Activated CD8-positive, alpha-beta T cell treated with anti-CD3 and anti-CD28 coated beads for 36 hours (primary cell): ENCODE results near the gene COG4. TPM values are rescaled to one million over a fixed set of nuclear protein-coding genes. Genes with fewer than 3 reads are reported as not detected.

Source experiments
- ATAC-seq: fragments of 200-7000 bp; cut with Tn5 transposase; one replicate; pipeline ENCODE4 v1.10.0; 2021; ENCODE audit warnings: mild to moderate bottlenecking, moderate library complexity
- CTCF ChIA-PET: fragments of 350-600 bp; sonication (Branson Sonifier 250); formaldehyde crosslinking; loops from one replicate; lab custom pipeline; 2021; ENCODE audit warnings: antibody characterized with exemption; lab: Charles Lee
- POLR2A ChIA-PET: fragments of 350-600 bp; sonication (Branson Sonifier 250); formaldehyde crosslinking; loops from one replicate; lab custom pipeline; 2021; ENCODE audit warnings: antibody characterized with exemption; lab: Charles Lee
- DNase-seq: peaks from one replicate; pipeline ENCODE4 v3.0.0-alpha.2; 2020
- H3K27ac Mint-ChIP-seq: one replicate; pipeline ENCODE4 v1.8.0; 2021; ENCODE audit warnings: mild to moderate bottlenecking, mixed read lengths
- H3K27me3 Mint-ChIP-seq: one replicate; pipeline ENCODE4 v1.8.0; 2021; ENCODE audit warnings: mixed read lengths
- H3K36me3 Mint-ChIP-seq: one replicate; pipeline ENCODE4 v1.8.0; 2021; ENCODE audit warnings: low read depth, mixed read lengths
- H3K4me1 Mint-ChIP-seq: one replicate; pipeline ENCODE4 v1.8.0; 2021; ENCODE audit warnings: low read depth, mixed read lengths
- H3K4me3 Mint-ChIP-seq: one replicate; pipeline ENCODE4 v1.8.0; 2021; ENCODE audit warnings: mild to moderate bottlenecking, moderate library complexity, mixed read lengths
- H3K9me3 Mint-ChIP-seq: one replicate; pipeline ENCODE4 v1.8.0; 2021; ENCODE audit warnings: mixed read lengths
- CTCF ChIP-seq: fragments of 200-600 bp; IDR thresholded peaks from one replicate; pipeline ENCODE4 v1.8.0; 2022; ENCODE audit warnings: antibody characterized with exemption, mild to moderate bottlenecking
- intact Hi-C: fragments of 100-400 bp; cut with micrococcal nuclease; formaldehyde crosslinking; loops from one replicate; pipeline ENCODE4 v1.10.0; 2022
- total RNA-seq, 2 experiments: library from RNA; stranded (reverse); gene quantifications; one replicate each; pipeline ENCODE4 v1.2.3, GENCODE V29; 2021

The COG4 gene
- total RNA-seq, 2 experiments from 2014 or later, result 38.0 to 39.0 TPM

DNA sequence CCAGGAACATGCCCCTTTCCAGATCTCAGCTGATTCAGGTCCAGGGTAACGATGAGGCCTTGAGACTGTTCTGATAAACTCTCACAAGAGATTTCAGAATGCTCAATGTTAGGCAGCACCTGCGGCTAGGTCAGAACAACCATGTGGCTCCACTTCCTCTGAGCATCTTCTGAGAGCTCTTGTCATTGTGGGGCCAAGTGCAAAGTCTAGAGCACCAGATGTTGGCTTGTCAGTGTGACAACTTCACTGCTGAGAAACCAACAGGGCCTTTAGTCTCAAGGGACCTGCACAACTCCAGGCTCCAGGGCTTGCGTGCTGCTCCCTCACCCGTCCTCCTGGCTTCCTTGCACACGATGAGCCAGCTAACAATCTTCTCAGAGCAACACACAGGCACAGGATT, 39.9 kb downstream of the COG4 start:
- no peaks in the 10 kb centered on the region for H3K36me3 Mint-ChIP-seq
- H3K27ac Mint-ChIP-seq, result no peak overlapping the region
- ATAC-seq (no peak), DNase-seq (no peak)
- H3K4me3 Mint-ChIP-seq, result no peak overlapping the region
- no peak for TF ChIP-seq CTCF
- H3K4me1 Mint-ChIP-seq, result peaks cover 7% of the 10 kb centered on the region
- H3K27me3 Mint-ChIP-seq, result no peaks in the 10 kb centered on the region
- ChIA-PET POLR2A (interaction anchor here (0.8 to 1.1 kb wide), 4 partner anchors 19 to 105 kb away, joined by 3 to 6 read pairs (median 4); partner anchors contain the start of gene COG4), CTCF (interaction anchor here (1.5 kb wide), 1 partner anchor 89 kb away, joined by 4 read pairs; no protein-coding TSS in a partner anchor)
- intact Hi-C loops, result no loop called here
- H3K9me3 Mint-ChIP-seq, result no peaks in the 10 kb centered on the region

- H3K27me3 Mint-ChIP-seq, result no peaks in the 10 kb centered on the region
- intact Hi-C loops, result no loop called here
- no peak overlapping the region for H3K4me3 Mint-ChIP-seq
- no peak overlapping the region for H3K27ac Mint-ChIP-seq
- ATAC-seq (no peak), DNase-seq (no peak)
- POLR2A ChIA-PET, result no interaction called here
- no peaks in the 10 kb centered on the region for H3K36me3 Mint-ChIP-seq
- no peak for TF ChIP-seq CTCF
- CTCF ChIA-PET, result no interaction called here
- peaks cover 15% of the 10 kb centered on the region for H3K4me1 Mint-ChIP-seq
- H3K9me3 Mint-ChIP-seq, result no peaks in the 10 kb centered on the region
Observed at GRCh38 chr16:70482624-70483023, 40.7 kb downstream of the COG4 start.

DNA sequence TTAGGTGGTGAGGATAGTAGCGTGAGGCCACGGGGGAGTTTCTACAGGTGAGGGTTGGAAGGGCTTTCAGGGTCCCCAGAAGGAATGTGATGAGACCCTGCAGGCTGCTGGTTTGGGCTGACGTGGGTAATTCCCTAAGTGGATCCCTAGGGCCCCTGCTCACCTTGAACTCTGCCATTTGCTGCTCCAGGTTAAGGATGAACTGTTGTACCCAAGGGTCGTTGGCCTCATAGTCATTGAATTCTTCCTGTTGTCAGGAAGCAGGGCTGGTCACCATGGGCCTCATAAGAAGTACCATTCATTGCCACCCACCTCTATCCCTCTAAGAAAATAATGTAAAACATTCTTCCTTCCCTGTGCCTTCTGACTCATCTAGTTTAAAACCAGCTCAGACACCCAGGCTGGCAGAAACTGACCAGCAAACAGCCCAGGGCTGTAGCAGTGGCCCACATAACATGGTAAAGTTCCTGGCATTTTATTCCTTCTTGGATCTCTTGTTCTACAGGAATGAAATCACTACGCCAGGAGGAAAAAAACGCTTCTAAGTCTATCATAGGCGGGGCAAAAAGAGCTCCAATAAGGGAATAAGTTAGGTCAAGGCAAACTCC, 41.3 kb downstream of the COG4 start:
- ATAC-seq (no peak), DNase-seq (no peak)
- intact Hi-C loops, result no loop called here
- Mint-ChIP-seq H3K9me3 (no peaks in the 10 kb centered on the region), H3K4me1 (peaks cover 18% of the 10 kb centered on the region), H3K4me3 (no peak overlapping the region), H3K36me3 (no peaks in the 10 kb centered on the region), H3K27ac (no peak overlapping the region), H3K27me3 (no peaks in the 10 kb centered on the region)
- ChIA-PET CTCF (no interaction called here), POLR2A (interaction anchor here (0.6 kb wide), 1 partner anchor 9 kb away, joined by 3 read pairs; no protein-coding TSS in a partner anchor)
- TF ChIP-seq CTCF, result no peak

- no peak for TF ChIP-seq CTCF
- ATAC-seq (no peak), DNase-seq (no peak)
- Mint-ChIP-seq H3K27me3 (no peaks in the 10 kb centered on the region), H3K36me3 (peaks cover 3% of the 10 kb centered on the region), H3K4me3 (no peak overlapping the region), H3K27ac (no peak overlapping the region), H3K9me3 (no peaks in the 10 kb centered on the region), H3K4me1 (peaks cover 29% of the 10 kb centered on the region)
- POLR2A ChIA-PET, result interaction anchor here (0.8 to 2.0 kb wide), 3 partner anchors 8 to 43 kb away, joined by 3 to 5 read pairs (median 4); partner anchors contain the start of genes COG4 and SF3B3
- CTCF ChIA-PET, result no interaction called here
- intact Hi-C loops, result no loop called here
Observed at GRCh38 chr16:70480127-70481105, 42.9 kb downstream of the COG4 start.
